HG03103 (cell line): ENCODE measurements around the gene HK2.

Experiments
- ATAC-seq: cut with Tn5 transposase; IDR thresholded peaks from one replicate; pipeline ENCODE4 v1.9.1; 2021; ENCODE audit warnings: low read depth; ENCODE audit not compliant: unreplicated experiment

Gene HK2

DNA sequence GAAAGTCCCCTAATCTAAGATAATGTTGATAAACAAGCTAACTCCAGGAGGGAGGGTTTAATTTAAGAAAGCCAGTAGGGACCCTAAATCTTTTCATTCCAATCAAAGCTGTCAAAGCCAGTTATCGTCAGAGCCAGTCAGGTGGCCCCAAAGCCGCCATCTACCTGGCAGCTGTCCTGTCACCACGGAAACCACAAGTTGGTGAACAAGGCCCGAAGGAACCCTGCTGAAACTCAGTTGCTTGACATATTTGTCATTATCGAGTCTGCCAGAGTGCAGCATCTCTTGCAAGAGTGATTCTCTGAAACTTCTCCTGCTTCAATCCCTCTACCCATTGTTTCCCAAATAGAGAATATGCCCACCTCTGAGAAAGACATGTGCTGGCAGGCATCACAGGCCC lies 93.7 kb downstream of the HK2 start:
- ATAC-seq: no peak

DNA sequence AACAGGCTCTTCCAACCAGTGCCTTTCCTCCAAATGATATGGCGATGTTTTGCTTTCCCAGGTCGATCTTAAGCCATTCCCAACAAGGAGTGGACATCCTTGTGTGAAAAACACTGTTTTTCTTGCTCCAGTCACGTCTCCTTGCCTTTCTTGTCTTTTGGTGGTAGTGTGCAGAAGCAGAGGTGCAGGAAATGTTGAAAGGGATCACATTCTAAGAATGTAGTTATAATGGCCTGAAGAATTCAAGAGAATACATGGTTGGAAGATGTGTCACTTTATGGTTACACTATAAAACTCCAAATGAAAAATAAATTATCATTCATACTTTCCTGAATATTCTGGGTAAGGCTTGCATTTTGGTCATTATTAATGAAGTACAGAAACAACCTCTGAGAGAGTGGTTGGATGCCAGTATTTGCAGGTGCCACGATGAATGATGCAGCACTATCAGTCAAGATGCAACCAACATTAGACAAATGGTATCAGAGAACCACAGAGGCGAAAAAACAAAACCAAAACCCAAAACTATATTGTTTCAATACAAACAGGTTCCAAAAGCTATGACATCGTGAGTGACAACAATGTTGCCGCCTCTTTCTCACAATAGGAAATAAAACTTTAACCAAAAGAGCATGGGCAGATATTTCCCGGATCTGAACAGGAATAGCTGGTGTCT lies 97.0 kb downstream of the HK2 start:
- no peak for ATAC-seq

DNA sequence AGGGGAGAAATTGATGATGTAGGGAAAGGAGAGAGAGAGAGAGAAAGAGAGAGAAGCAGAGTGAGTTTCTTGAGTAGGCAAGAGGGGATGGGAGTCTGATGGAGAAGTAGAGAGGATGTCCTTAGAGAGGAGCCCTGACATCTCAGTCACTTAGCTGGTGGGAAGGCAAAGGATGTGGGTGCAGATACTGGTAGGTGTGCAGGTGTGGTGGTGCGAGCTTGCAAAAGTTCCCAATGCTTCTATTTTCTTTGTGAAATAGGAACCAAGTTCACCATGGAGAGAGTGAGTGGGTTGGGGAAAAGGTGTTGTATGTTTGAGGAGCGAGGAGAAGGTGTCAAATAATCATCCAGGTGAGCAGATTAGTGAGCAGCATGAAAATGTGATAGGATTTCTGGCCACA lies 98.0 kb downstream of the HK2 start:
- ATAC-seq: no peak

DNA sequence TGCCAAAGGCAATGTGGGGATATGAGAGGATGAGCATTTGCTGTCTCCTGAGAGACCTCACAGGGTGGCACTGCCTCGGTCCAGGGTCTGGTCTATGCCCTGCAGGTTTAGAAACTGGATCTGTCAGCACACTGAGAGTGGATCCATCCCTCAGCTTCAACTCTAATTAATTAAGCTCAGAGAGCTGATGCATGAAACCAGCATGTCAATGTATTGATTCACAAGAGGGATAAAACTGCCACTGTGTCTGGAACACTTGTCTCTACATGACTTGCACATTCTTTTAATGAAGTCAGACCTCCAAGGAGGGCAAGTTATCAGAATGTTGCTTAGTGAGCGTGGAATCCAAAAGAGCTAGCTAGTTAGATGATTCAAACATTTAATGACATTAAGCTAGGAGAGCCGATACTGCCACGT lies 102.1 kb downstream of the HK2 start:
- ATAC-seq: no peak

DNA sequence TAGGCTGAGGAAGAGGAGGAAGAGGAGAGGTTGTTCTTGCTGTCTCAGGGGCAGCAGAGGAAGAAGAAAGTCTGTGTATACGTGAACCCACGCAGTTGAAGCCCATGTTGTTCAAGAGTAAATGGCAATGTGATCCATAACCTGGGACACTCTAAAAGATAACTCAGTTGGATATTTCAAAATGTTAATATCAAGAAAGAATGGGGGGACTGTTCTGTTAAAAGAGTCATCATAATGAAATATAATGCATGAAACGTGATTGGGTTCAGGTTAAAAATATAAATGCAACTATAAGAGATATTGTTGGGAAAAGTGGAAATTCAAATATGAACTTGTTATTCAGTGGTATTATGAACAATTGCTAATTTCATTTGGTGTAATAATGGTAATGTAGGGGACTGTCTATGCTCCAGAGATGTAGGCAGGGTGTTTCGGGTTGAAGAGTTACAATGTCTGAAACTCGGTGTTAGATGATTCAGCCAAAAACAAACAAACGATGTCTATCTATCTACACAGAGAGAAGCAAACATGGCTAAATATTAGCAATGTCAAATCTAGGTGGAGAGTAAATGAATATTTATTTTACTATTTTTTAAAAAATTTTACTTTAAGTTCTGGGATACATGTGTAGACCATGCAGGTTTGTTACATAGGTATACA lies 103.4 kb downstream of the HK2 start:
- ATAC-seq: no peak

DNA sequence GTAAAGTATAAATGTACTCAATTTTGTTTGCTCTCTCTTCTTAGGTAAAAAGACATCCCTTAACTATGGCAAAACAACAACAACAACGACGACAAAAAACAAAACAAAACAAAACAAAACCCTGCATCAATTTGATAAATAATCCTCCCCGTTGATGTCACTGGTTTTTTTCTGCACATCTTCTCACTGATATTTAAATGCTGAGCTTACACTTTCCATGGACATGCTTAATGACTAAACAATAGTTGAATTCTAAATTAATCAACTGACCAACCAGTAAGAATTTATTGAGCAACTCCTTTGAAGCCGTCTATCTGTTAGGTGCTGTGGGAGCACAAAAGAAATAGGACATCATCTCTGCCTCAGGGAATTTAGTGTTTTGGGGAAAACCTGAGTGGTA lies 104.3 kb downstream of the HK2 start:
- no peak for ATAC-seq

DNA sequence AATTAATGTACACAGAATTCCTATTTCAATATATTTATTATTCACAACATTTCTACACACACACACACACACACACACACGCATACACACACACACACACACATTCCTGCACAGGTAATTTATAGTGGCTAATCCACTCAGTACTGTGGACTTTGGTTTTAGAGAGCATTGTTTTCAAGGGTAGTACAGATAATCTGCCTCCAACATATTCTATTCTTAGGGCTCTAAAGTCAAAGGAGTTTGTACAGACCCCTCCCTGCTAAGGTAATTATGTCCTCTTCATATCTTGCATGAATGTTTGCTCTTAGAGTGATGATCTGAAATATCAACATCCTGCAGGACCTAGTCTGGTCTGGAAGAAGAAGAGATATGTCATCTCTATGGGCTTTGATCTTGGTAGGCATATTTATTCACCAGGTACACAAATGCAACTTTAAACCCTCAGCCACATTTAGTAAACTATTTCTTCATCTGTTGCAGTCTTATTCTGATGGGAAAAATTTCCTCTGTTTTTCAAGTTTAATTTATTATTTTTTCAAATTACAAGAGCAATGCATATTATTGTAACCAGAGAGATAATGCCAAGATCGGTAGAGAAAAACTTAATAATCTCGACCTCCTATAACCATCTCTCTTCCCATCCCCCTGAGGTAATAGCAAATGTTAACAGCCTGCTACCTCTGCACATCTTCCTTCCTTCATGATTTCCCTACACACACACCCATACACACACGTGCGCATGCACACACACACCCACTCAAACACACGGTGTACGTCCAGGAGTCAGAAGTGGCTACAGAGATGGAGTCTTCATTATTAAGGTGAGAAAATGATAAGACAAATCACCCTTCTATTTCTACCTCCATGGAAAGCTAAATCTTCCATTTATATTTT lies 106.2 kb downstream of the HK2 start:
- no peak for ATAC-seq

DNA sequence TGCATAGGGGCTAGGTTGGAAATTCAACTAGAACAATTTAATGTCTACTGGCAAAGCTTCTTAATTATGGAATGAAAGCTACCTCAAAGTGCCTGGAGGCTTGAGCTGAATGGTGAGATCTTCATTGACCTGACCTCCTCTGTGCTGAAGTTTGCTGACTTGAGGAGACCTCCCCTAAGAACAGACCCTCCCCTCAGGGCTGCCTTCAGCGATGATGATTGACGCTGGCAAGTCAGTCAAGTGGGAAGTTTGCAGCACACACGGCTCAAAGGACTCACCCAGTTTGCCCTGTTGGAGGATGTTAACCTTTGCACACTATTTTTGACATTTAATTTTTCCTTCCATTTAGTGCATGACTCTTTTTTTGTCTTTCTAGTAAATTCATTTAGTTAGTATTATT lies 107.4 kb downstream of the HK2 start:
- ATAC-seq: no peak

DNA sequence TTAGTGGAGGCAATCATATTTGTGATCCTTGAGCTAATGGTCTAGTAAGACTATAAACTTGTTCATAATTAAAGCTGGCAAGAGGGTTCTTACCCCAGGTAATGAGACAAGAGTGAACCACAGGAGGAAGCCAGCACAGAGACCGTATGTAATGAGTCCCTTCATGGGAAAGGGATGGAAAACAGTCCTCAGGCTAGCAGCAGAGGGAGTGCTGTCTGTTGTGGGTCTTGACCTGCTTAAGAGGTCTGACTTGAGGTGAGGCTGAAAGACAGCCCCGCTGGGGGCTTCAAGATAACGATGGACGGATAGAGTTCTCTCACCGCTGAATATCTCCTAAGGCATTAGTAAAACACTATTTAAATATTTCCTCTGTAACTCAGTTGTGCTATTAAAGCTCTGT lies 108.3 kb downstream of the HK2 start:
- no peak for ATAC-seq
